GM12874 (cell line): ENCODE data around the gene KCNQ1.

Source experiments
- CTCF ChIP-seq: IDR thresholded peaks from 2 replicates; pipeline ENCODE4 v1.5.1; 2011; ENCODE audit warnings: low read depth, mild to moderate bottlenecking, control low read depth, low read length, moderate library complexity; ENCODE audit not compliant: insufficient read depth

The KCNQ1 gene

DNA sequence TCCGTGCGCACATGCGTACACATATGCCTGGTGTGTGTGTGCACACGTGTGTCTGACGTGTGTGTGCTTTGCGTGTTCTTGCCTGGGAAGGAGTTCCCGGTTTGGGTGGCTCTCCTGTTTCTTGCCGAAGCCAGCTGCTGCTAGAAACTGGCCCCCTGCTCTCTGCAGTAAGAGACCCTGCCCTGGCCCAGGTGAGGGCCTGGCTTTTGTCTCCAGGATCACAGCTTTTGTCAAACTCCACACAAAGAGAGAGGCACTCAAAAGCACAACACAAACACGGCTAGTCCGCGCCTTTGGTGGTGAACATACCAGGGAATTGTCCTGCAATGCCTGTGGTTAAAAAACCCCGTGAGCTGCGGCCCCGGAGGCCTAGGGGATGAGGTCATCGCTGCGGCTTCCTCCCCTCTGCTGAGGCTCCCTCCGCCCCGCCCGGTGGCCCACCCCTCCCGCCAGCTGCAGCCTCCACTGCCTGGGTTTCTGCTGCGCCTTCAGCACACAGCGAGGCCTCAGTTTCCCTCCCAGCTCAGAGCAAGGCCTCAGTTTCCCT is 88.9 kb downstream of the KCNQ1 start:
- no peak for TF ChIP-seq CTCF

DNA sequence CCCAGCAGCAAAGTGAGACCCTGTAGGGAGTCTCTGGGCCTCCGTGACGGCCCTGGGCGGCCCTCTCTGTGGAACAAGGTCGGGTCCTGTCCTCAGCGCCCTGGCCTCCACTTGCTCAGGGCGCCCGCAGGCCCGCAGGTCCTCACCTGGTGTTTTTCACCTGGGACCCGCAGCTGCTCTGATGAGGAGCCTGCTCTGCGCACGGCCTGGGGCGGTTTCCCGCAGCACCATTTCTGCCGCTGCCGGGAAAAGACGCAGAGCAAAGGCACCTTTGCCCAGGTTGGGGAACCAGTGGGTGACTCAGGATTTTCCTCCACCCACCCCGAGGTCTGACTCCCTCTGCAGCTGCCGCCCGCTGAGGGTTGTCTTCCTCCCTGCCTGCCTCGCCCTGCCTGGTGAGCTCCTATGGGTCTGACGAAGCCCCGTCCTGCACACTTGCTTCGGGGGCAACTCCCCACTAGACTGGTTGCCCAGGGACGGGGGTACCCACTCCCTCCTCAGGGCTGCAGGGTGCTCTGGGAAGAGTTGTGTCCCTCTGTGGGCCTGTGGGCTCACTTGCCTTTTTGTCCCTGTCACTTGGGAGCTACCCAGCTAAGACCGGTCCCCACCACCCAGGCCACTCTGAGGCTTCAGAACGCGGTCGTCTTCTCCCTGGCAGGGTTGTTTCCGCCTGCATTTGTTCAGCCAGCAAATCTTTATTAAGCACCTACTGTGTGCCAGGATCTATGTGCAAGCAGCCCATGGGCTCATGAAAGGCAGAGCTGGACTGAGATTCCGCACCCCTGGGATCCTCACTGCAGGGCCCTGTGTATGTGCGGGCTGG is 89.5 kb downstream of the KCNQ1 start:
- no peak for TF ChIP-seq CTCF

DNA sequence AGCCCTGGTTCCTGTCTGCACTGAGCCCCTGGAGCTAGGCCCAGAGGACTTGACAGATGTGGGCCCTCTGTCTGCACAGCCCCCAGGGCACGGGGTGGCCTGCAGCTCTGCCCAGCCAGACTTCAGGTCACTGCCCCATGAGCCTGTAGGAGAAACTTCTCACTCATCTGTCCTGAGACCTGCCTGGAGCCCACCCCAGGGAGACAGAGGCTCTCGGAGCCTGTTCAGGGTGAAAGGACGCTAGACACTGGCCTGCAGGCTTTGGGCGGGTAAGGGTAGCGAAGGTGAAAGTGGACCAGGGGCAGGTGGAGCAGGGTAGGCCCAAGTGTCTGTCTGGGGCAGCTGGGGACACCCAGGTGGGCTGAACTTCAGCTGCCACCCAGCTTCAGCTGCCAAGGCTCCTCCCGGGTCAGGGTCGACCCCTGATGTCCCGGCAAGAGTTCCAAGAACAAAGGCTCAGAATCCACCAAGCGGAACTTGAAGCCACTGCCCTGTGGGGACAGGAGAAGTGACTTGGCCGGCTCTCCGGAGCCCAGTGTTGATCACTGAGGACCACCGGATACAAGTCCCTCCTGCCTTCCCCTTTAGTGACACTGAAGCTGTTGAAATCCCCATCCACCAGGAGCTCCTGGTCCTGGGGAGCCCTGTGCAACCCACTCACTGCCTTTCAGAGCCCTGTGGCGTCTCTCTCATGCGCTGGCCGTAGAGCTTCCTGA is 90.3 kb downstream of the KCNQ1 start:
- TF ChIP-seq CTCF, result no peak

- TF ChIP-seq CTCF, result no peak
Measured at GRCh38 chr11:2535673-2536439, 91.0 kb downstream of the KCNQ1 start.

DNA sequence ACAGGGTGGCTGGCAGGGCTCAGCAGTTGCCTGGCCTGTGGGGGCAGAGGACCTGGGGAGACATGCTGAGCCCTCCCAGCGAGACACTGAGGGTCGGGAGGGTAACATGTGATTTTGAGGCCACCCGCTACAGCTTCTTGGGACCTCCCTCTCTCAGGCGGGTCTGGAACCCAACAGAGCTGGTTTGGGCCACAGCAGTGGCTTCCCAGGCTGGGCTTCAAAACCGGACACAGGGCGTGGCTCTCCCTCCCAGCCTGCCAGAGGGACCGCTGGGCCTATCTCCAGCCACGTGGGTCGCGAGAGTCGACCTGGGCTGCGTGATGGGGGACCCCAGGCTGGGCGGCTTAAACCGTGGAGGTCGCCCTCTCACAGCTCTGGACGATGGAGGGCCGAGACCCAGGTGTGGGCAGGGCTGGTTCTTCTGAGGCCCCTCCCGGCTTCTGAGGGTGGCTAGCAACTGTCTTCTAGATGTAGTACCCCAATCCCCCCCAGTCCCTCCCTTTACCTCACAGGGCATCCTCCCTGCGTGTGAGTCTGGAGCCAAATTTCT is 91.7 kb downstream of the KCNQ1 start:
- no peak for TF ChIP-seq CTCF

GRCh38 chr11:2537010-2537705 is 92.3 kb downstream of the KCNQ1 start:
- no peak for TF ChIP-seq CTCF
